HepG2 (cell line): ENCODE results near the gene EIF4G2. TPM values are rescaled to one million over a fixed set of nuclear protein-coding genes. Genes with fewer than 3 reads are reported as not detected.
A peak's percentile ranks its signal among the peaks of the same experiment; 100 is the strongest.

Experiments
- ATAC-seq: fragments of 200-7000 bp; cut with Tn5 transposase; 3 replicates; pipeline ENCODE4 v1.9.1; 2020; ENCODE audit warnings: mild to moderate bottlenecking, moderate library complexity
- BruUV-seq: library from RNA; stranded (reverse); fragments of 400-500 nt; replicated peaks from 2 replicates; lab custom pipeline; 2021; lab: Mats Ljungman, UMichigan
- CTCF ChIA-PET: fragments of 300-600 bp; formaldehyde crosslinking; extraction: SDS; loops from one replicate; lab custom pipeline; 2021; ENCODE audit warnings: low total read pairs, inconsistent platforms, low intra/inter-chr PET ratio; lab: Yijun Ruan, JAX
- POLR2A ChIA-PET: fragments of 350-600 bp; sonication (Branson Sonifier 250); formaldehyde crosslinking; loops from one replicate; lab custom pipeline; 2020; ENCODE audit warnings: antibody characterized with exemption, inconsistent platforms; lab: Yijun Ruan, JAX
- DNase-seq: peaks from one replicate; pipeline ENCODE4 v3.0.0-alpha.2; 2015; ENCODE audit warnings: low spot score
- FAIRE-seq: peaks from 3 replicates; lab custom pipeline; 2011; peaks lifted over from hg19 to GRCh38; lab: Jason Lieb, UNC
- H2AFZ ChIP-seq: one replicate; pipeline ENCODE4 v1.6.1; 2011; ENCODE audit warnings: low read length, inconsistent platforms
- H3K27ac ChIP-seq: fragments of 300-600 bp; 3 replicates; pipeline ENCODE4 v1.8.0; 2011; ENCODE audit warnings: mixed run types, mild to moderate bottlenecking, mixed read lengths, low read length, inconsistent platforms; ENCODE audit not compliant: insufficient read depth; ENCODE audit errors: extremely low read length
- H3K27me3 ChIP-seq, 2 experiments: fragments of 200-600 bp in 1 of 2; 2 replicates in 1 of 2; 3 replicates in 1 of 2; pipeline versions ENCODE4 v1.6.0 to v1.8.0; 2011; ENCODE audit warnings: low read length in 2 of 2, mild to moderate bottlenecking in 2 of 2, moderate library complexity in 2 of 2, inconsistent platforms in 1 of 2; ENCODE audit not compliant: insufficient read depth in 2 of 2, control insufficient read depth in 1 of 2
- H3K36me3 ChIP-seq, 2 experiments: fragments of 200-600 bp in 1 of 2; replicated peaks in 1 of 2; 2 replicates in 1 of 2; 3 replicates in 1 of 2; pipeline versions ENCODE4 v1.5.1 to v1.8.0; 2011; ENCODE audit warnings: low read length in 2 of 2, inconsistent platforms in 1 of 2; ENCODE audit not compliant: insufficient read depth in 2 of 2, control insufficient read depth in 1 of 2
- H3K4me1 ChIP-seq: 2 replicates; pipeline ENCODE4 v1.5.1; 2012; ENCODE audit warnings: low read length, inconsistent platforms; ENCODE audit not compliant: insufficient read depth
- H3K4me2 ChIP-seq: 2 replicates; pipeline ENCODE4 v1.6.0; 2011; ENCODE audit warnings: low read depth, low read length, inconsistent platforms
- H3K4me3 ChIP-seq, 3 experiments: fragments of 200-600 bp in 1 of 3; sonication (generic), shearing (Covaris generic) in 1 of 3; replicated peaks in 1 of 3; 2 replicates each; pipeline ENCODE4 v1.5.1; 2011 to 2016; ENCODE audit warnings: low read length in 3 of 3, inconsistent platforms in 2 of 3, low read depth in 2 of 3, mild to moderate bottlenecking in 2 of 3, control low read depth in 1 of 3, mixed read lengths in 1 of 3; ENCODE audit not compliant: insufficient read depth in 1 of 3
- H3K79me2 ChIP-seq: one replicate; pipeline ENCODE4 v1.6.1; 2011; ENCODE audit warnings: low read length, inconsistent platforms; ENCODE audit not compliant: insufficient read depth
- H3K9ac ChIP-seq: 2 replicates; pipeline ENCODE4 v1.6.0; 2011; ENCODE audit warnings: mild to moderate bottlenecking, low read depth, low read length, inconsistent platforms; ENCODE audit not compliant: insufficient read depth
- H3K9me3 ChIP-seq: 2 replicates; pipeline ENCODE4 v1.5.1; 2012; ENCODE audit warnings: mild to moderate bottlenecking, low read length
- H4K20me1 ChIP-seq: 2 replicates; pipeline ENCODE4 v1.6.0; 2011; ENCODE audit warnings: inconsistent platforms, mild to moderate bottlenecking, low read length, moderate library complexity; ENCODE audit not compliant: insufficient read depth
- AGO1 ChIP-seq: fragments of 200-400 bp; formaldehyde crosslinking; IDR thresholded peaks from 2 replicates; pipeline ENCODE4 v1.6.1; 2017; ENCODE audit warnings: mild to moderate bottlenecking, low read depth, low read length, moderate library complexity; ENCODE audit not compliant: poor library complexity, severe bottlenecking
- ARNT2 ChIP-seq: sonication (generic); formaldehyde crosslinking; IDR thresholded peaks from 2 replicates; pipeline ENCODE4 v1.8.0; 2022; ENCODE audit warnings: mild to moderate bottlenecking, low read depth, missing genetic modification reagents, moderate library complexity
- ATAD3A ChIP-seq: sonication (generic); formaldehyde crosslinking; IDR thresholded peaks from 2 replicates; pipeline ENCODE4 v1.4.0; 2020; ENCODE audit warnings: missing genetic modification reagents
- FOSL2 ChIP-seq: sonication (generic); formaldehyde crosslinking; IDR thresholded peaks from 2 replicates; pipeline ENCODE4 v1.4.0; 2020; ENCODE audit warnings: missing genetic modification reagents
- GATAD1 ChIP-seq: IDR thresholded peaks from 2 replicates; pipeline ENCODE4 v1.6.1; 2016; ENCODE audit warnings: missing genetic modification reagents, missing compliant biosample characterization
- KLF6 ChIP-seq: IDR thresholded peaks from 2 replicates; pipeline ENCODE4 v1.8.0; 2016; ENCODE audit warnings: missing biosample characterization, missing genetic modification reagents
- NCOA2 ChIP-seq: sonication (generic); formaldehyde crosslinking; IDR thresholded peaks from 2 replicates; pipeline ENCODE4 v1.8.0; 2022; ENCODE audit warnings: inconsistent platforms
- NFE2 ChIP-seq: sonication (generic); formaldehyde crosslinking; IDR thresholded peaks from 2 replicates; pipeline ENCODE4 v1.4.0; 2020; ENCODE audit warnings: missing genetic modification reagents
- NFIC ChIP-seq: IDR thresholded peaks from 2 replicates; pipeline ENCODE4 v1.6.1; 2012; ENCODE audit warnings: mild to moderate bottlenecking, low read length, inconsistent platforms
- POLR2A ChIP-seq, 2 experiments: IDR thresholded peaks; 2 replicates each; pipeline ENCODE4 v1.6.1; 2011; ENCODE audit warnings: low read depth in 2 of 2, low read length in 2 of 2, mild to moderate bottlenecking in 1 of 2, moderate library complexity in 1 of 2; ENCODE audit not compliant: insufficient read depth in 1 of 2
- ZNF10 ChIP-seq: sonication (generic); formaldehyde crosslinking; IDR thresholded peaks from 2 replicates; pipeline ENCODE4 v1.4.0; 2020; ENCODE audit warnings: mild to moderate bottlenecking, low read depth, missing genetic modification reagents, borderline replicate concordance
- ZNF121 ChIP-seq: sonication (generic); formaldehyde crosslinking; IDR thresholded peaks from 2 replicates; pipeline ENCODE4 v1.5.0; 2020; ENCODE audit warnings: mild to moderate bottlenecking, missing genetic modification reagents
- ZNF556 ChIP-seq: sonication (generic); formaldehyde crosslinking; IDR thresholded peaks from 2 replicates; pipeline ENCODE4 v1.4.0; 2020; ENCODE audit warnings: mild to moderate bottlenecking, missing genetic modification reagents, borderline replicate concordance
- ZNF652 ChIP-seq: IDR thresholded peaks from 2 replicates; pipeline ENCODE4 v1.6.1; 2016; ENCODE audit warnings: low read depth, borderline replicate concordance
- WGBS: methylation state at CpG from one replicate; pipeline ENCODE4 v1.1.6; 2017; ENCODE audit warnings: low lambda C conversion rate; 5-methylcytosine and 5-hydroxymethylcytosine counted together
- in situ Hi-C: cut with HindIII; loops from 2 replicates; pipeline ENCODE4 v1.10.0; 2017; ENCODE audit warnings: low pct_unique_long_range_greater_than_20kb; ENCODE audit not compliant: extremely low pct_ligation_motif_present
- intact Hi-C: fragments of 100-400 bp; cut with micrococcal nuclease; formaldehyde crosslinking; loops from one replicate; pipeline ENCODE4 v1.10.0; 2022; ENCODE audit not compliant: unreplicated experiment
- polyA plus RNA-seq, 8 experiments: library from polyadenylated mRNA; depleted of rRNA in 3 of 8; stranded (reverse) in 7 of 8; unstranded in 1 of 8; fragments of >200 nt; fragmentation: Illumina TruSeq in 4 of 8; extraction: Trizol in 4 of 8; gene quantifications; 2 replicates each; pipeline versions ENCODE4 v1.2.1 to v1.2.3, GENCODE V29; 2011 to 2016; ENCODE audit warnings: low read depth in 4 of 8, missing spikeins in 1 of 8, mixed read lengths in 1 of 8; ENCODE audit not compliant: insufficient read depth in 1 of 8
- total RNA-seq, 5 experiments: library from RNA; depleted of rRNA; stranded (reverse); fragments of >200 nt; fragmentation: Illumina TruSeq; extraction: Trizol; gene quantifications; 2 replicates each; pipeline ENCODE4 v1.2.3, GENCODE V29; 2016; ENCODE audit warnings: low read depth in 1 of 5
- TF ChIP-seq, protein P1 (sequence below): sonication (generic); formaldehyde crosslinking; IDR thresholded peaks from 2 replicates; pipeline ENCODE4 v1.4.0; 2020; ENCODE audit warnings: low read depth, mild to moderate bottlenecking, missing genetic modification reagents
- TF ChIP-seq, protein P2 (sequence below): sonication (generic); formaldehyde crosslinking; IDR thresholded peaks from 2 replicates; pipeline ENCODE4 v1.9.0; 2022; ENCODE audit warnings: low read depth, missing genetic modification reagents

Gene EIF4G2
- total and polyA plus RNA-seq, 2 of the 13 experiments (the other 11 are each of a cell fraction or from before 2014, with no cell fraction given), result 362 to 546 TPM

DNA sequence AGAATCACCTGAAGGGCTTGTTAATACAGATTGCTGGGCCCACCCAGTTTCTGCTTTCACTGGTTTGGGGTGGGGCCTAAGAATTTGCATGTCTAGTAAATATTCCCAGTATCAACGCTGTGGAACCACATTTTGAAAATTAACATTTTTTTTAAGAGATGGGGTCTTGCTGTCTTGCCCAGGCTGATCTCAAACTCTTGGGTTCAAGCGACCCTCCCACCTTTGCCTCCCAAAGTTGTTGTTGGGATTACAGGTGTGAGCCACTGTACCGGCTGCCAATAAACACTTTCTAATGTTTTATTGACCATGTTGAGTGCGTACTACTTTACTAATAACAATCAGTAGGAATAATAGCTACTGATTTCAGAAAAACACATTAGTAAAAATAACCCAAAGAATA, 2.5 kb downstream of the EIF4G2 start:
- no peak for FAIRE-seq
- peaks cover 46% of the 10 kb centered on the region for H3K79me2 ChIP-seq
- 96% methylated on average over 4 of the region's 4 CpGs for WGBS
- no peak for TF ChIP-seq ZNF652 (CRISPR knock-in tag)
- TF ChIP-seq ZNF121, result peak; percentile 86
- TF ChIP-seq NFE2 (CRISPR knock-in tag), result no peak
- TF ChIP-seq GATAD1 (CRISPR knock-in tag), result no peak
- H3K27ac ChIP-seq, result no peak overlapping the region
- H3K27me3 ChIP-seq, result no peaks in the 10 kb centered on the region; a peak in 1 of 5 replicates
- ChIA-PET CTCF (no interaction called here), POLR2A (interaction anchor here (1.2 to 4.5 kb wide), 4 partner anchors 8 to 52 kb away, joined by 3 to 104 read pairs (median 11); partner anchors contain the start of gene ZBED5)
- H3K9me3 ChIP-seq, result no peaks in the 10 kb centered on the region
- peaks cover 20 to 59% of the 10 kb centered on the region in 2 experiments for H3K36me3 ChIP-seq
- peaks cover 3% of the 10 kb centered on the region; the same call in 1 of the 2 replicates for H4K20me1 ChIP-seq
- intact Hi-C loops, result loop anchor here (5.0 kb wide), 2 partner anchors 121 to 519 kb away; no protein-coding TSS in a partner anchor
- H3K4me1 ChIP-seq, result peaks cover 47% of the 10 kb centered on the region
- no TSS peak for BruUV-seq
- H2AFZ ChIP-seq, result no peak overlapping the region
- no peak for DNase-seq
- in situ Hi-C loops, result loop anchor here (5.0 kb wide), 1 partner anchor 51 kb away; the partner anchor contains the start of gene ZBED5
- peak overlapping the region; percentile 7 to 88 (median 37); a peak in 3 of 6 replicates for H3K4me3 ChIP-seq
- no peak for ATAC-seq
- H3K9ac ChIP-seq, result no peak overlapping the region
- H3K4me2 ChIP-seq, result peak overlapping the region; percentile 76

DNA sequence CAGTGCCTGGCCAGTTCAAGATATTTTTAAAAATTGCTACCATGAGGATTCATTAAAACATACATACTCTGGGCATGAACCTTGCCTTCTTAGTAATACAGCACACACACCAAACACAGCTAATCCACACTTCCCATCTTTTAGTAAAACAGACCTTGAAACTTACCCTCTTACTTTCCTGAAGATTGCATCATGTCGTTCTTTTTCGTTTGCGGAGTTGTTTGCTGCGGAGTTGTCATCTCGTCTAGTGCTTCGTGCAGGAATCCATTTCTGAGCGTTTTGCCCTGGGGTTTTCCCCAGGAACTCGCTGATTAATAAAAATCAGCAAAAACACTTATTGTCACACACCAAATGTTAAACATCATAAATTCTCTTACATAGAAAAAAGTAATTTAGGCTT, 3.0 kb downstream of the EIF4G2 start:
- H2AFZ ChIP-seq, result no peak overlapping the region
- H3K9me3 ChIP-seq, result no peaks in the 10 kb centered on the region
- in situ Hi-C loops, result loop anchor here (5.0 kb wide), 1 partner anchor 52 kb away; the partner anchor contains the start of gene ZBED5
- H3K4me2 ChIP-seq, result peak overlapping the region; percentile 76
- H3K36me3 ChIP-seq, result peaks cover 21 to 62% of the 10 kb centered on the region in 2 experiments
- intact Hi-C loops, result loop anchor here (5.0 kb wide), 2 partner anchors 122 to 518 kb away; no protein-coding TSS in a partner anchor
- ATAC-seq, result no peak
- POLR2A ChIA-PET, result interaction anchor here (1.2 to 2.5 kb wide), 3 partner anchors 10 to 52 kb away, joined by 3 to 13 read pairs (median 9); partner anchors contain the start of gene ZBED5
- 66% methylated on average over 8 of the region's 8 CpGs for WGBS
- peaks cover 46% of the 10 kb centered on the region for H3K79me2 ChIP-seq
- H3K9ac ChIP-seq, result no peak overlapping the region
- H3K27ac ChIP-seq, result no peak overlapping the region
- no peak for FAIRE-seq
- H4K20me1 ChIP-seq, result peaks cover 3% of the 10 kb centered on the region; the same call in 1 of the 2 replicates
- no peaks in the 10 kb centered on the region; a peak in 1 of 5 replicates for H3K27me3 ChIP-seq
- BruUV-seq, result no TSS peak
- H3K4me1 ChIP-seq, result peaks cover 47% of the 10 kb centered on the region
- DNase-seq, result no peak
- no peak overlapping the region; a peak in 1 of 6 replicates for H3K4me3 ChIP-seq
- CTCF ChIA-PET, result no interaction called here
- TF ChIP-seq AGO1, result no peak
- 0 out of 4 replicates have a peak, but pooled peaks of 1 of the 2 experiments have one; percentile 7 for TF ChIP-seq POLR2A (IDR thresholded peaks at IDR 0.05; ENCODE audit: insufficient read depth in 1 of 2, low read depth in 2 of 2, low read length in 2 of 2)
- no peak for TF ChIP-seq ATAD3A (CRISPR knock-in tag)
- TF ChIP-seq FOSL2 (CRISPR knock-in tag), result 0 out of 2 replicates have a peak, but pooled peaks have one; percentile 20
- no peak for TF ChIP-seq ZNF10 (CRISPR knock-in tag)
- TF ChIP-seq, protein P1, sequence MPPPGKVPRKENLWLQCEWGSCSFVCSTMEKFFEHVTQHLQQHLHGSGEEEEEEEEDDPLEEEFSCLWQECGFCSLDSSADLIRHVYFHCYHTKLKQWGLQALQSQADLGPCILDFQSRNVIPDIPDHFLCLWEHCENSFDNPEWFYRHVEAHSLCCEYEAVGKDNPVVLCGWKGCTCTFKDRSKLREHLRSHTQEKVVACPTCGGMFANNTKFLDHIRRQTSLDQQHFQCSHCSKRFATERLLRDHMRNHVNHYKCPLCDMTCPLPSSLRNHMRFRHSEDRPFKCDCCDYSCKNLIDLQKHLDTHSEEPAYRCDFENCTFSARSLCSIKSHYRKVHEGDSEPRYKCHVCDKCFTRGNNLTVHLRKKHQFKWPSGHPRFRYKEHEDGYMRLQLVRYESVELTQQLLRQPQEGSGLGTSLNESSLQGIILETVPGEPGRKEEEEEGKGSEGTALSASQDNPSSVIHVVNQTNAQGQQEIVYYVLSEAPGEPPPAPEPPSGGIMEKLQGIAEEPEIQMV (CRISPR knock-in tag), result no peak
- TF ChIP-seq, protein P2, sequence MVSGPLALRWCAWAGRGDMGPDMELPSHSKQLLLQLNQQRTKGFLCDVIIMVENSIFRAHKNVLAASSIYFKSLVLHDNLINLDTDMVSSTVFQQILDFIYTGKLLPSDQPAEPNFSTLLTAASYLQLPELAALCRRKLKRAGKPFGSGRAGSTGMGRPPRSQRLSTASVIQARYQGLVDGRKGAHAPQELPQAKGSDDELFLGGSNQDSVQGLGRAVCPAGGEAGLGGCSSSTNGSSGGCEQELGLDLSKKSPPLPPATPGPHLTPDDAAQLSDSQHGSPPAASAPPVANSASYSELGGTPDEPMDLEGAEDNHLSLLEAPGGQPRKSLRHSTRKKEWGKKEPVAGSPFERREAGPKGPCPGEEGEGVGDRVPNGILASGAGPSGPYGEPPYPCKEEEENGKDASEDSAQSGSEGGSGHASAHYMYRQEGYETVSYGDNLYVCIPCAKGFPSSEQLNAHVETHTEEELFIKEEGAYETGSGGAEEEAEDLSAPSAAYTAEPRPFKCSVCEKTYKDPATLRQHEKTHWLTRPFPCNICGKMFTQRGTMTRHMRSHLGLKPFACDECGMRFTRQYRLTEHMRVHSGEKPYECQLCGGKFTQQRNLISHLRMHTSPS (CRISPR knock-in tag), result no peak
- TF ChIP-seq NCOA2, result 0 out of 2 replicates have a peak, but pooled peaks have one; percentile 12
- TF ChIP-seq ARNT2 (CRISPR knock-in tag), result no peak
- TF ChIP-seq KLF6 (CRISPR knock-in tag), result no peak
- TF ChIP-seq ZNF556 (CRISPR knock-in tag), result no peak
- no peak for TF ChIP-seq NFIC
